ENCODE results near the gene CALD1.

Gene CALD1

GRCh38 chr7:134988161-134988560 lies 208.7 kb downstream of the CALD1 start:
- no peak for DNase-seq (ENCODE audit: insufficient read length, low spot score)
- FAIRE-seq, result no peak

- DNase-seq (ENCODE audit: insufficient read length, low spot score) (no peak), FAIRE-seq (no peak)
These were observed 212.3 kb downstream of the CALD1 start for GRCh38 chr7:134991469-134992339.

GRCh38 chr7:134992626-134993179 lies 213.3 kb downstream of the CALD1 start:
- peak; percentile 100 for FAIRE-seq
- DNase-seq (ENCODE audit: insufficient read length, low spot score), result no peak

- no peak for DNase-seq (ENCODE audit: insufficient read length, low spot score)
- no peak for FAIRE-seq
These were observed 214.5 kb downstream of the CALD1 start for GRCh38 chr7:134993877-134994456.

- FAIRE-seq (no peak), DNase-seq (ENCODE audit: insufficient read length, low spot score) (no peak)
These were observed 216.0 kb downstream of the CALD1 start for GRCh38 chr7:134995239-134996096.

- DNase-seq (ENCODE audit: insufficient read length, low spot score) (no peak), FAIRE-seq (peak; percentile 95)
These were observed 216.7 kb downstream of the CALD1 start for GRCh38 chr7:134996097-134996550.

- DNase-seq (ENCODE audit: insufficient read length, low spot score) (no peak), FAIRE-seq (no peak)
These were observed 217.9 kb downstream of the CALD1 start for GRCh38 chr7:134997214-134997885.

- FAIRE-seq (no peak), DNase-seq (ENCODE audit: insufficient read length, low spot score) (no peak)
These were observed 219.7 kb downstream of the CALD1 start for GRCh38 chr7:134999136-134999535.

GRCh38 chr7:135001390-135002165 lies 222.1 kb downstream of the CALD1 start:
- FAIRE-seq (peak; percentile 8), DNase-seq (ENCODE audit: insufficient read length, low spot score) (no peak)

- FAIRE-seq, result no peak
- DNase-seq (ENCODE audit: insufficient read length, low spot score), result no peak
These were observed 232.8 kb downstream of the CALD1 start for GRCh38 chr7:135012229-135012628.
